Stimulated activated CD8-positive, alpha-beta memory T cell treated with anti-CD3 and anti-CD28 coated beads, Interleukin-4, amount 100 ng/mL, for 48 hours (primary cell): ENCODE results near the gene FILIP1.

ENCODE experiments used
- DNase-seq: peaks from one replicate; pipeline ENCODE4 v3.0.0-alpha.2; 2020

The FILIP1 gene

DNA sequence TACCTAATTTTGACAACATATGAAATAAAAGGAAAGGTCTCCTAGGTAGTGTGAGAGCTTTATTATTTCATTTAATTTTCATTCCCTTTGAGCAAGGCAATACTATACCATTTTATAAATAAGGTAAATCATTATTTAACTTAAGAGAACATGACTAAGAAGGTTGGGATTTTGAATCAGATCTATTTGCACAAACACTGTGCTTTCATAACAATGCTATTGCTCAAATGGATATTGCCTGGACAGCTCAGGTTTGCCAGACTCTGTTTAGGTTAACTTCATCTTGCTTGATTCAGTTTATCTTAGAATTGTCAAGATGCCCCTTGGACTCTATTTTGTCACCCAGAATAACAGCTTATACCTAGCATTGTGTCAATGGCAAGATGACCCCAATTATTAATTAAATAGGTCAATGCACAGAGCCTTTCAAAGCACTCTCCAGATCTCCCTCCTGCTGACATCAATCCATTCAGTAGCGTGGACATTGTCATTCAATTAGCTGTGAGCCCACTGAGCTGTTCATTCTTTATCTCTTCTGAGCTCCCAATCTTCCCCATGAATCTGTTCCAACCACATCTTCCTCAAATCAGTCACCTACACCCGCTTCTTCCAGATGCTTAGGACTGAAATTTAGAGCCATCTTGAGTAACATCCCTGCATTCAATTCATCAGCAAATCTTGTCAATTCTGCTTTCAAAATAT lies 166.9 kb downstream of the FILIP1 start:
- DNase-seq: no peak

DNA sequence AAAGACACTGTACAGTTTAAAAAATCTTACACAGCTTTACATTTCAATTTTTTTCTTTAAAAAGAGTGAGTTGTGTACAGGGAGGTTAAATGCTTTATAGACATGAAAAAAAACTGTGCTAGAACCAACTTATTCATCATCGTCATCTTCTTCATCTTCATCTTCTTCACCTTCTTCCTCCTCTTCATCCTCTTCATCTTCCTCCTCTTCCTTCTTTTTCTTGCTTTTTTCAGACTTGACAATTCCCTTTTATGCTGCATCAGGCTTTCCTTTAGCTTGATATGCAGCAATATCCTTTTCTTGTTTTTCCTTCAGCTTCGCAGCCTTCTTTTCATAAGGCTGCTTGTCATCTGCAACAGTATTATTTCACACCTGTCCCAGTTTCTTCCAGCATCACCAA lies 174.7 kb downstream of the FILIP1 start:
- DNase-seq: no peak

DNA sequence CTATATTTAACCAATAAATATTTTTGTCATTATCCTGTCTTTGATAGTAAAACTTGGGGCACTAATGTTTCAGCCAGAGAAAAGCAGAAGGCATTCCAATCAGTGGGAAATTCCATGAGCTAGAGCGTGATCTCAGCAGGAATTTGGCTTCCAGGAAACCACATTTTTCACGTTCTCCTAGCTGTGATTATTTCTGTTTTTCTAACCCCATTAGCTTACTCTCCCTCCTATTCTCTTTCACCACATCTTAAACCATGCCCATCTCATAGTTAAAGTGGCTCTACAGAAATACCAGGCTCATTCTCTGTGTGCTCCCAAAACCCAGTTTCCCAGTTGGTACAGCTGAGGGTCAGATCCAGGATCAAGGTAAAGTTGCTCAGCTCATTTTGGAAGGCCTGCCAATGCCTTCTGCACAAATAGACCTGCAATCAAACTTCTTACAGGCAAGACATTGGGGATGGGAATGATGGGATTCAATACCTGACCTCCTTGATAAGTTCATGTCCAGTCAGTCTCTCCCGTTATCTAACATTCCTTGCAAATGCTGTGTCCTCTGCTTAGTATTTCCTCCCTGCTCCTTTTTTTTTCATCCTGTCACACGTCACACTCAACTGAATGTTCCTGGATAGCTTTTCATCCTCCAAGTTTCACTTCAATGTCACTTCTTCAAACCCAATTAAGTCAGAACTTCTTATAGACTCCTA lies 175.9 kb downstream of the FILIP1 start:
- DNase-seq: no peak

DNA sequence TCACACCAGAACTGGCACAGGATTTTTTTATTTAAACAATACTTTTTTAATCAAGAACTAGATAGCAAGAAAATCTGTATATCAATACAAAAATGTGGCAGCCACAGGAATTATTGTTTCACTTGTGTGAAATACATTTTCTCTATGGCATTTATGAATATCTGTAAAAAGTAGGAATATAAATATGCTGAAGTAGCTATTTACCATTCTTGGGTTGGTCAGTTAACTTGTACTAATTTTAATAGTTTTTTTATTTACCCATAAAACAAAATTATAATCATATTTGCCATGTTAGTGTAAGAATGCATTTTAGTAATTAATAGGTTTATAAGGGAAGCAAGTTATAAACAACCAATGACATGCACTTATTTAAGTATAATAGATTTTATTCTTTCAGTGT lies 177.6 kb downstream of the FILIP1 start:
- no peak for DNase-seq

DNA sequence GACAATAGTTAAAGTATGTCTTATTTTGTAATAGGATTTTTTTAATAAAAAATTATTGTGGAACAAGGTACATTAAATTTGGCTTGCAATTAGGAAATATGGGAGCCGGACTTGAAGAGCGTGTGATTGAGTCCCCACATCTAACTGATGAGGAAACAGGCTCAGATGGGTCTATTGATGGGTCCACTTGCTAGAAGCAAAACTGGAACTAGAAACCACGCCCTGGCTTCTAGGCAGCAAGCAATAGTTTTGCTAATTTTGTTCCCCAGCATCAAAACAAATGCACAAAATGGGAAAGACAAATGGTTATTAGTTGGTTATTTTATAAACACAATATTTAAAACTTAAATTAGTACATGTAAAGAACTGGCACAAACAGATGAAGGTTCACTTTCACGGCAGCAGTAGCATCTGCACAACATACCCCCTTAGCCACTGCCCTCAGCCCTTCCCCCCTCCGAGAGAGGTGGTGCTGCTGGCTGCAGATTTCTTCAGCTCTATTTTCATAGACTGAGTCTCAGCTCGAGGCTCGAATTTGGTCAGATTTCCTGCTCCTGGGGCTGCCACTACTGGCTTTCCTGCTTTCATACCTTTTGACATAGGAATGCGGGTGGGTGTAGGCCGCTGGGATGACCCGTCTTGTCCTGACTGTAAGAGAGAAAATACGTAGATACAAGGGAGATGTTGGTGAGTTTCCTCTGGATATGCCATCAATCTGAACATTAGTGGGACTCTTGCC lies 185.2 kb downstream of the FILIP1 start:
- DNase-seq: no peak

DNA sequence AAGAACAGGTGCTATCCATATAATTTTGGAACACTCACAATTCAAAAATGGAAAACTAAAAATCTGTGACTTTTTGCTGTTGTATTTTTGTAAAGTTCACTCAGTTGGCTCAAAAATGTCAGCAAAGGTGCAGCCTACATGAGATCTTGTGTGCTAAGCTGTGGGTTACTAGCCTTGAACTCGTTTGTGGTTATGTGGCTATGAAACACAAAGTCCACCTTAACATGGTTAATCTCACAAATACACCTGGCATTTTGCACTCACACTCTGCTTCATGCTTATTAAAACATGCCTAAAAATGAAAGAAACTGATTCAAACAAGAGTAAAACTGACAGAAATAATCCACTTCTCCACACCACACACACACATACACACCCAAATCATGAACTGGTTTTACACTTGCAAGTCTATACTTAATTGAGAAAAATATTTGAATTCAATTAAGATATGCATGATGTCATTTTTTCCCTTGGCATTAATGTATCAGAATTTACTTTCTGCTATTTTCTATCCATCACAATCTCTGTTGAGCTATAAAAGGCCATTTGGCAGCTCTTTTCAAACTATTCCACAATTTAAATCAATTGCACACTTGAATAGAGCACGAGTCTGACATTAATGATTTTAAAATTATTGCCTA lies 186.1 kb downstream of the FILIP1 start:
- DNase-seq: no peak

DNA sequence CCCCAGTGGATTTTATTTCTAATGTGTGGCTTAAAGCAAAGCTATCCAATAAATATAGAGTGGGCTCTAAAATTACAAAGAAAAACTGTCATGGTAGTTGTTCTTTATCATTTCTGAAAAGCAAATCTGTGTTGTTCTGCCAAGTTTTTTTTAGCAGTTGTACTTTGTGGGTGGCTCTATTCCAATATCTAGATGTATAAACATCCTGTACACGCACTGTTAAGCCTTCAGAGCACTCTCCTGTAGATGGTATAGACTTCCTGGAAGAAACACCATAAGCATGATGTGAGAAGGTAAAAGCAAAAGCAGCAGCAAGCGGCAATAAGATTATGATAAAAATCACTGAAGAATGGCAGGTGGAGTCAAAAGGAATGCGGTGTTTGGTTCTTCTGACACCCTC lies 187.5 kb downstream of the FILIP1 start:
- DNase-seq: no peak

DNA sequence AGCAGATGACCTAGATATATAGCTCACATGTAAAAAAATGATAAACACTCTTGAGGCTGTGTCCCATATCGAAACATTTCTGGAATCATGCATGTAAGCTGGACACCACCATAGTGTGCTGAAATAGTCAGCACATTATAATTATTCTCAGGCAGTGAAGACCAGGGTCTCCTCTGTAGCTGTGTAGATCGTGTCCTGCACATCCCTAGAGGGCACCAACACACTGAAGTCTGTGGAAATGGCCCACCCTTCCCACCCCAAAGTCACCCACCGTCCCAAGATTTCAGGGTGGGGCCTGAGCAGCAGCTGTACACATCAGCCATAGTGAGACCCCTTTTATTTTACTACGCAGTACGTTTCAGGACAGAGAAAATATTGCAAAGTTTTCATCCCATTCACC lies 188.0 kb downstream of the FILIP1 start:
- no peak for DNase-seq

DNA sequence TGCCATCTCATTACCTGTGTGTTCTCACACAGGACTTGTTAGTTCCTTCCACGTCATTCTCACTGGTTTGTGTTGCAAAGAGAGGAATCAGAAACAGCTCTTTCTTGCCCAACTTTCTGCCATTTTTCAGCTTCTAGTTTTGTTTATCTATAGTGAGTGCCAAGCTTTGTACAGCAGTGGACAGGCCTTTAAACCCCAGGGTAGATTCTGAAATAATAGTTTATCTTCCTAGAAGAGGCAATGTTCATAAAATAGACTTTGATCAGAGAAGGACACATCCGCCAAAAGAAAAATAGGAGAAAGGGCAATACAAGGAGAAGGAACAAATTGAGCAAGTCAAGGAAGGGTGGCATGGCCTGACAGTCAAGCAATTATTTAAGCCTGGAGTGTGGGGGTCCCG lies 191.3 kb downstream of the FILIP1 start:
- DNase-seq: no peak

DNA sequence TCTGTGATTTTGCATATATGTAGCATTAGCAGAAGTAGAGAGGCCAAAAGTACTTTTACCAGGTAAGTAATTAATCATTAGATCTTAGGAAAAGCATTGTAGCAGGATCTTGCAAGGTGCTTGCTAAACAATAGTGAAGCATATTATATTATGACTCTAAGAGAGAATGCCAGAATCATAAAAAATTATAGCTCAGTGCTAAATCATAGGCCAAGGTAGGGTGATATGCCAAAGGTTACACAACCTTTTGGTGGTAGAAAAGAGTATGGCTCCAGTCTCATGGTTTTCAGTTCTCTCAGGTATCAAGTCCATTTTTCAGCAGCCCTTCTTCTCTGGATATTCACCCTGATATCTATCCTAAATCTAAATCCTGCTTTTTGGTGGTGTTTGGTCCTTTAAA lies 192.1 kb downstream of the FILIP1 start:
- DNase-seq: no peak

DNA sequence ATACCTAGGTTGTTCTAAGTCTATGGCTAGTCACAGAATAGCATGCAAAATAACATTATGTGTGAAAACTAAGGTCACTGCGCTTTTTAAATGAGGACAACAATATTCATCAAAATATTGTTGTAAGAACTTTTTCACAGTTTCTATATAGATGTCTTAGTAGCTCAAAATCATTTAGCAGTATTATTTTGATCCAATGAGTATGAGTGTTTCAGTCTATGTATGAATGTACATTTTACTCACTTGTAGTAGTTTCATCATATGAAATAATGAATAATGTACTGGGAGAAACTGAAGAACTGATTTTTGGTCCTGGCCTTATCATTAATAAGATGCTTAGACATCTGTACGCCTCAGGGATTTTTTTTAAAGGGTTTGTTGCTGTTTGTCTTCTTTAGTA lies 192.5 kb downstream of the FILIP1 start:
- DNase-seq: no peak

DNA sequence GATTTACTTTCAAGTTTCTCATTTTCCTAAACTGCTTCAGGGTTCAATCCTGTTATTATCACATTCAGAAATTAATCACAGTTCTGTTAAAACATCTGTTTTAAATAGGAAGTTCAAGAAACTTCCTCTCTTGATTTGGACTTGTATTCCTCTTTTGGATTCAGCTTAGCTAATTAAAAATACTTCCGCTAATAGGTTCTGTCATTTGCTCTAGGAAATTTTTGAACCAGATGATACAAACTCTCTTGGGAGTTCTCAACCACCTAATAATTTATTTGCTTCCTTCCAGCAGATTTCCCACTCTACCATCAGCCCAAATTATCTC lies 193.1 kb downstream of the FILIP1 start:
- DNase-seq: no peak

DNA sequence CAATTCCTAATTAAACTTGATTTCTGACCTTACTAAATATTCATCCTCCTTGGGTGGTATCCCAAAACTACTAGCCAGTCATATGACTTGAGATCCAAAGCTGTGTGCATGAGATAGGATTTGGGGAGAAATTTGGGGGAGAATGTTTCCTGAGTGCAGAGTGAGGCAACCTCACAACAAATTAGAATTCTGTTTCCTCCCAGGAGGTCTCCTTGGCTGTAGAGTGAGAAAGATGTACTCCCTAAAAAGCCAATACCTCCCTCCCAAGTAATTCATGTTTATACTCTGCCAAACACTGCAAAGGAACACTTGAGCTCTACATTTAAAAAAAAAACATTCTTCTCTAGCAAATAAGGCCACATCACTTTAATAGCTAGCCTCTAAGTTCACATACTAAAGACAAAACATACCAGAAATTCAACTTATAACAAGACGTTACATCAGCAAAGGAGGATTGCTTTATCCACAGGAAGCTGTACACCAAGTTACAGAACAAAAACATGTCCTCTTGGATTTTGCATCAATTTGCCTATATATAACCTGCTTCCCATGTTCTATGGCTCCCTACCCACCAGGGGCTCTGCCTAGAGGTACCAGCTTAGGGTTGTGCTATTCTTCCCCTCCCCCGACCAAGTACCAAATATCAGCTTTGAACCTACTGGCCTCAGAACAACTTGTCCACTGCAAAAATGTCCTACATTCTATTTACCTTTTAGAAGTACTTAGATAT lies 193.6 kb downstream of the FILIP1 start:
- DNase-seq: no peak

DNA sequence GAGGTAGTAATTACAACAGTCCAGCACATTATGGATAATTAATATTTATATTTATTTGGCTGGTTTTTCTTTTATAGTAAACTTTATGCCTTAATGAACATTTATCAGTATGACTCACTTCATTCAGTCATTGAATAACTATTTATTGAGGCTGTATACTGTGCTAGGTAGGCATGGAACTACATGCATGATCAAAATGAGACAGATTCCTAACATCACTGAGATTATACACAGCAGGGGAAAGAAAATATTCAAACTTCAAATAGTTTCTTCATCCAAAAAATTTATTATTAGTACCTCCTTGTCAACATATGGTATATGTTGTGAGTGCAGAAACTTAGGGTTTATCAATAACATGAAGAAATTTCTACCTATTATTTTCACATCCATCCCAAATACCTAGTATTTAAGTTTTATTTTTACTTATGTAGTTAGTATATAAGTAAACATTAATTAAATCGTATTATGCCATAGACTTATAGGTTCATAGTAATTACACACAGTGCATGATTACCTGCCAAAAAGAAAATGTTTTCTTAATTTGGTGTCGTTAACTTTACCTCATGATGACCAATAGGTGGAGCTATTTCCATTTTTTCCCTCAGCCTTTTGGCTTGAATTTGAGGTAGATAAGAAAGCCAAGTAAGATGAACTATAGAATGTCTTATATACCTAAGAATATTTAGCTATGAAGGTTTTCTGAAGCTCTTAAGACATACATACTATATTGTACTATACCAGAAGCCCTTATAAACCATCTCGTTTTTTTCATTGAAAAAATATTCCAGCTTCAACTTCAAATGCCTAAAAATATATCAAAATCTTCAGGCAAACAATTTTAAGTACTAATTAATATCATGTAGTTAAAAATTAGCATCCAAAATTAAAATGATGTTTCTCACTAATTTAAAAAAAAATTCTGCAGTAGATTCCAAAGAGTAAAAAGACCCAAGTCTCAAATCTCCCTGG lies 196.5 kb downstream of the FILIP1 start:
- no peak for DNase-seq

DNA sequence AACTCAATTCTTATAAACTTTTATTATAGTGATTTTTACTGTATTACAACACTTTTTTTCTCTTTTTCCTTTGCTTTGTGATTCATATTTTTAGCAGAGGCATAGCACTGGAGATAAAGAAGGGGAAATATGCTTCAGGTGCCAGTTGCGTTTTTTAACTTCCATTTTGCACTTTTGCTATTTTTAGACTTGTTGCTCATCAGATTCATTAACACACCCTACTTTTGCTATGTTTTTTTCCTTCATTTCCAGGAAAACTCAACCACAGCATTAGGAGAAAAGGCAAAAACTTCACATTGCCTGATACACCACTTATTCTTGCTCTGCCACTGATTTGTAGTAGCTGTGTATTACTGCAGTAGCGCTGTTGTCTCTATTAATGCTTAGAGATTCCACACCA lies 201.0 kb downstream of the FILIP1 start:
- no peak for DNase-seq

DNA sequence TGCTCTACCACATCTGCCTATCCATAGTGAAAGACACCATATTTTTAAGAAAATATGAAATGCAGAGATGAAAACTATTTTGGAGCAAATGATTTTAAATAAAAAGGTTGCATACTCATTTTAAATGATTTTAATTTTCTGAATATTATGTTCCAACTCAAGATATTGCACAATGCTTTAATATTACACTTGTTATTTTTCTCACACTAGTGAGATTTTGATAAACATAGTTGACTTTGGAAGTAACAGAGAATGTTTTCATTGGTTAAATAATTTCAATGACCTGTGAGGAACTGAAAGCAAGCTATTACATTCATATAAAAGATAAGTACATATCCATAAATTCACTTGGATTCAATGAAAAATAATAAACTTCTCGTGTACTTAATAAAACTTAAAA lies 201.9 kb downstream of the FILIP1 start:
- no peak for DNase-seq

DNA sequence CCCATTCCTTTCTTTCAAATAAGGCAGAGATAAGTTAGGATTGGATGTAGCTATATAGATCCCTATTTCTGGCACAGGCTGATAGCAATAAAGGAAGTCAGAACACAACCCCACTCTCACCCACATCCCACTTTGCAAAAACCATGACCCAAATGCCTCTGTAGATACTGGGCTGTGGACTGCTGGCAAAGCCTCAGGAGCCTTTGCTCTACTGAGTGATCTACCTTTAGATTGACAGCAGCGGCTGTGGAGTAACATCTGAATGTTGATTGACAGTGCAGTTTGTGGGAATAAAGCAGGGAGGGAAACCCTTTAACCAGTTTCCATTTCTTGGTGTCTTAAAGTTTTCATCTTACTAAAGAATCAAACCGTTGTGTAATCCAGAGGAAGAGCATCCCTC lies 202.3 kb downstream of the FILIP1 start:
- DNase-seq: no peak

DNA sequence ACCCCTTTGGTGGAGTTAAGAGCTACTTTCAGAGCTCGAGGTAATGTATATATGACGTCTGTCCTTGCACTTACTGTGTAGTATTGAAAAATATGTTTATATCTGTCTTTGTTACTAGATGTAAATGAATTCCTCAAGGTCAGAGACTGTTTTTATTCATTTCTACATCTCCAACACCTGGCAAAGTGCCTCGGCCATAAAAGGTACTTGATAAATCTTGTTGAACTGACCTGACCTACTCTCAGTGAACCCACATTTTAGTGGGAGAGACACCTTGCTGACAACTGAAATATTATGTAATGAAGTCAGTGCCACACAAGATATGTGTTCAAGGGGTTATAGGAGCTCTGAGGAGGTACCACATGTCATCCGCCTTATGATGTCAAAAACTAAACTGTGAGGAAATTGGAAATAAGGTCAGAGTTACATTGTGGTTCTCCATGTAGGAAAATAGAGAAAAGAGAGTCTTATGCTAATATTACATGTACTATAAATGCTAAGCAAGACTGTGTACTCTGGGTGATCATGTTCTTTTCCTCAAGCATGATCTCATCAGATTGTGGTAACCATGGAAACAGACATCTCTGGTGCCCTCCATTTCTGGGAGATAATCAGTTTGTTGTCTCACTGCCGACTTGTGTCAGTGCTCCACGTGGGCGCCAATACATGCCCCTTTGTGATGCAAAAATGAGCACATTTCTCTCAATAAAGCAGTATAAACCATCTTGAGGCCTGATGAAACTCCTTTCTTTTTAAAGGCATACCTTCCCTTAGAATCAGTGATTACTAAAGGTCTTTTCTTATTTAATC lies 203.3 kb downstream of the FILIP1 start:
- DNase-seq: no peak

DNA sequence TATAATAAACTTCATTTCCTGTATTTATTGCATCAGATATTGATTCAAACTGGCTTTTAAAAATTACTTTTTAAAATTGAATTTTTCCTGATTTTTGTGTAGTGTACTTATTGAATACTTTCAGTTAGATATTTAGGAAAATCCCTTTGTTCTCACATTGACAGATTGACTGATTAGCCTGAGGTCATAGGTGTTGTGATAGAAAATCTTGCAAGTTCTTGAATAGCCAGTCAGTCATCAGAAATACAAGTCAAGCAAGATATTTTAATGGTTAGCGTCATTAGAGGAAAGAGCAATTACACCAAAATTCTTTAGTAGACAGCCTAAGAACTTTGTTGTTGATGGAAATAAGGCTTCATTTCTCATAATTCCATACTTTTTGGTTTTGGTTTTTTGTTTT lies 205.6 kb downstream of the FILIP1 start:
- DNase-seq: no peak

DNA sequence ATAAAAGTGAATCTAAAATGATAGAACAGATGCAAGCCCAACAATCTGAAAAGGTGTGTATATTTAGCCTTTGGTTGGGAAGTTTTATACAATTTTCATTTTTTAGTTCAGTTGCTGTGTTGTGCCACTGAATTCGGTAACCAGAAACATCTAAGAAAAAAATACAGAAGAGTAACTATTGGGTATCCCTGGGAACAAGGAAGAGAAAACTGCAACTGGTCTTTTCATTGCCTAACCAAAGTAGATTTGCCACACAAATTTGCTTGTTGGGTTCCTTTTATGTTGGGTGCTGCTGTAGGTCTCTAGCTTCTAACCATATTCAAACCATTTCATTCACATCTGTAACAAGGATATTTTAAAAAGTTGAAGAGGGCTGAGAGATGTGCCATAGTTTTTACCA lies 206.2 kb downstream of the FILIP1 start:
- no peak for DNase-seq

DNA sequence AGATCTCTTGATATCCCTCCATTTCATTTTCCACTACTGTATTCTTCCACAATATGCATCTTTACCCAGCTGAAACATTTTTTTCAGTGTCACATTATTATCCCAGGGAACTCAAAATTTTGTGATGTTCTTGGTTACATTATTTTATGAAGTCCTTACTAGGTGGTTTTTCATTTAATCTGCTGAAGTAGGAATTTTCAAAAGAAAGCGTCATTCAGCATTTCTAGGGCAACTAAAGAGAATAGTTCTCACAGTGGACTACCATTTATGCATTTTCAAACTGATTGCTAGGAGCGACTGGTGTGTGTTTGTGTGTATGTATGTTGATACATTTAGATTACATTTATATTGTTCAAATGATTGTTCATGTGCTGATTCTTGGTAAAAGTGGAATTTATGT lies 206.6 kb downstream of the FILIP1 start:
- DNase-seq: no peak
